Peyer's patch (tissue), 4 donors: Measurements from ENCODE around the gene FURIN. TPM values are rescaled to one million over a fixed set of nuclear protein-coding genes. Genes with fewer than 3 reads are reported as not detected.
"Not testable (repeated sequence)": the region's sequence is repeated elsewhere in the genome, so short reads cannot be mapped to it uniquely, and the experiment has no call there.

ENCODE experiments used
- DNase-seq, 3 donors: peaks; one replicate each; pipeline ENCODE4 v3.0.0-alpha.2; 2017 to 2019
- H3K27ac ChIP-seq, 4 donors: fragments of 200-600 bp; sonication (generic); one replicate each; pipeline ENCODE4 v1.5.1; 2016 to 2019
- H3K27me3 ChIP-seq, 2 donors: fragments of 200-600 bp; sonication (generic); one replicate each; pipeline ENCODE4 v1.5.1; 2019
- H3K36me3 ChIP-seq, 3 donors: fragments of 200-600 bp; sonication (generic); one replicate each; pipeline ENCODE4 v1.5.1; 2016 to 2019
- H3K4me1 ChIP-seq, 4 donors: fragments of 200-600 bp; sonication (generic); one replicate each; pipeline ENCODE4 v1.5.1; 2016 to 2019
- H3K4me3 ChIP-seq, 4 donors: fragments of 200-600 bp; sonication (generic); 1 replicate in 3 of 4; 2 replicates in 1 of 4; pipeline ENCODE4 v1.5.1; 2016 to 2019; ENCODE audit warnings: mild to moderate bottlenecking in 1 of 4
- H3K9me3 ChIP-seq, 4 donors: fragments of 200-600 bp; sonication (generic); one replicate each; pipeline ENCODE4 v1.5.1; 2016 to 2019; ENCODE audit warnings: mild to moderate bottlenecking in 1 of 4
- CTCF ChIP-seq, 6 experiments: fragments of 450-650 bp in 4 of 6; fragments of 200-600 bp in 2 of 6; sonication (generic) in 1 of 6; IDR thresholded peaks; one replicate each; pipeline ENCODE4 v1.5.1; 2017 to 2019; ENCODE audit warnings: antibody characterized with exemption in 6 of 6, mild to moderate bottlenecking in 3 of 6, moderate library complexity in 1 of 6
- POLR2A ChIP-seq, 2 donors: fragments of 450-650 bp; IDR thresholded peaks; one replicate each; pipeline ENCODE4 v1.5.1; 2017; ENCODE audit warnings: antibody characterized with exemption in 2 of 2, mild to moderate bottlenecking in 2 of 2, moderate library complexity in 2 of 2
- total RNA-seq, 4 donors: library from RNA; depleted of rRNA; stranded (reverse); fragments of >200 nt; gene quantifications; one replicate each; pipeline ENCODE4 v1.1.0, GENCODE V29; 2016

FURIN gene
- total RNA-seq, 4 donors from 2014 or later: 53.6 to 76.7 (median 70.1) TPM

GRCh38 chr15:90917569-90917968 lies 49.2 kb downstream of the FURIN start:
- H3K9me3 ChIP-seq: no peaks in the 10 kb centered on the region
- H3K4me1 ChIP-seq: no peaks in the 10 kb centered on the region
- DNase-seq: no peak
- H3K4me3 ChIP-seq: no peak overlapping the region
- peaks cover 0 to 95% (median 0%) of the 10 kb centered on the region in 3 donors for H3K36me3 ChIP-seq
- no peaks in the 10 kb centered on the region for H3K27me3 ChIP-seq
- TF ChIP-seq CTCF (IDR thresholded peaks at IDR 0.05) (no peak), POLR2A (IDR thresholded peaks at IDR 0.05) (no peak)
- no peak overlapping the region for H3K27ac ChIP-seq

- DNase-seq: no peak
Observed at GRCh38 chr15:90918034-90918788, 49.8 kb downstream of the FURIN start.

GRCh38 chr15:90918835-90919234 lies 50.4 kb downstream of the FURIN start:
- TF ChIP-seq CTCF (IDR thresholded peaks at IDR 0.05): no peak
- no peak for TF ChIP-seq POLR2A (IDR thresholded peaks at IDR 0.05)
- H3K9me3 ChIP-seq: no peaks in the 10 kb centered on the region
- DNase-seq: no peak
- no peaks in the 10 kb centered on the region for H3K27me3 ChIP-seq
- peaks cover 0 to 82% (median 0%) of the 10 kb centered on the region in 3 donors for H3K36me3 ChIP-seq
- no peaks in the 10 kb centered on the region for H3K4me1 ChIP-seq
- H3K4me3 ChIP-seq: no peak overlapping the region
- no peak overlapping the region for H3K27ac ChIP-seq

More at GRCh38 chr15:90918034-90918788, 49.8 kb downstream of the FURIN start:
- Histone ChIP-seq H3K36me3 (peaks cover 0 to 88% (median 0%) of the 10 kb centered on the region in 3 donors), H3K27ac (no peak overlapping the region), H3K27me3 (no peaks in the 10 kb centered on the region), H3K4me1 (no peaks in the 10 kb centered on the region), H3K9me3 (no peaks in the 10 kb centered on the region), H3K4me3 (no peak overlapping the region)
- no peak for TF ChIP-seq CTCF (IDR thresholded peaks at IDR 0.05)

GRCh38 chr15:90921887-90922286 lies 53.5 kb downstream of the FURIN start:
- H3K4me3 ChIP-seq: no peak overlapping the region
- H3K27me3 ChIP-seq: no peaks in the 10 kb centered on the region
- no peaks in the 10 kb centered on the region for H3K9me3 ChIP-seq
- H3K36me3 ChIP-seq: peaks cover 0 to 53% (median 0%) of the 10 kb centered on the region in 3 donors
- no peak overlapping the region for H3K27ac ChIP-seq
- no peak for DNase-seq
- TF ChIP-seq CTCF (IDR thresholded peaks at IDR 0.05) (no peak), POLR2A (IDR thresholded peaks at IDR 0.05) (no peak)
- no peaks in the 10 kb centered on the region for H3K4me1 ChIP-seq

- not testable (repeated sequence) for H3K27ac ChIP-seq, DNase-seq, H3K4me1 ChIP-seq, H3K4me3 ChIP-seq, H3K27me3 ChIP-seq, H3K9me3 ChIP-seq
- peaks cover 0 to 43% (median 0%) of the 10 kb centered on the region in 3 donors for H3K36me3 ChIP-seq
Observed at GRCh38 chr15:90922712-90923322, 54.4 kb downstream of the FURIN start.

GRCh38 chr15:90924375-90924774 lies 56.0 kb downstream of the FURIN start:
- no peak overlapping the region for H3K27ac ChIP-seq
- H3K4me3 ChIP-seq: no peak overlapping the region
- H3K9me3 ChIP-seq: no peaks in the 10 kb centered on the region
- TF ChIP-seq POLR2A (IDR thresholded peaks at IDR 0.05): no peak
- no peak for TF ChIP-seq CTCF (IDR thresholded peaks at IDR 0.05)
- DNase-seq: no peak
- H3K27me3 ChIP-seq: no peaks in the 10 kb centered on the region
- no peaks in the 10 kb centered on the region for H3K4me1 ChIP-seq
- H3K36me3 ChIP-seq: peaks cover 0 to 28% (median 0%) of the 10 kb centered on the region in 3 donors

GRCh38 chr15:90926766-90927165 lies 58.4 kb downstream of the FURIN start:
- DNase-seq, H3K36me3 ChIP-seq: not testable (repeated sequence)

GRCh38 chr15:90928106-90928505 lies 59.7 kb downstream of the FURIN start:
- H3K9me3 ChIP-seq, H3K27me3 ChIP-seq, H3K27ac ChIP-seq, DNase-seq, H3K4me3 ChIP-seq, H3K36me3 ChIP-seq: not testable (repeated sequence)
- peaks cover 3 to 15% (median 9%) of the 10 kb centered on the region in 4 donors for H3K4me1 ChIP-seq

More at GRCh38 chr15:90926766-90927165, 58.4 kb downstream of the FURIN start:
- H3K4me1 ChIP-seq: peaks cover 3 to 14% (median 9%) of the 10 kb centered on the region in 4 donors
- H3K9me3 ChIP-seq, H3K4me3 ChIP-seq, H3K27me3 ChIP-seq, H3K27ac ChIP-seq: not testable (repeated sequence)
